ENCODE measurements around the gene NEU1.

The NEU1 gene

DNA sequence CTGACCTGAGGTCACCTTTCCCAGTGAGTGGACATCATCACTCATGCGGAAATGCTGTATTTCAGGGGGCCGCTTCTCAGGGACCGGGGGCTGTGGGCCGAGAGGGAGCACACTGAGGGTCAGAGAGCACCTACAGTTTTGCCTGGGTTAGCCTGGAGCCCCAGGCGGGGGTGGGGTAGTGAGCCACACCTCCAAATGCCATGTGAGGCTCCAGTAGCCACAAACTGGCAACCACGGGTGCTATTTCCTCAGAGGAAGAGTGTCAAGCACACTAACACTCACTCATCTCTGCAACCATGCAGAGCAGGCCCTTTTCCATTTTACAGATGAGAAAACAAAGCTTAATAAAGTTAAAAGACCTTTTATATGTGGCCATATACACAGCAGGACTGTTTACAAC is 30.2 kb upstream of the NEU1 start:
- DNase-seq = no peak

DNA sequence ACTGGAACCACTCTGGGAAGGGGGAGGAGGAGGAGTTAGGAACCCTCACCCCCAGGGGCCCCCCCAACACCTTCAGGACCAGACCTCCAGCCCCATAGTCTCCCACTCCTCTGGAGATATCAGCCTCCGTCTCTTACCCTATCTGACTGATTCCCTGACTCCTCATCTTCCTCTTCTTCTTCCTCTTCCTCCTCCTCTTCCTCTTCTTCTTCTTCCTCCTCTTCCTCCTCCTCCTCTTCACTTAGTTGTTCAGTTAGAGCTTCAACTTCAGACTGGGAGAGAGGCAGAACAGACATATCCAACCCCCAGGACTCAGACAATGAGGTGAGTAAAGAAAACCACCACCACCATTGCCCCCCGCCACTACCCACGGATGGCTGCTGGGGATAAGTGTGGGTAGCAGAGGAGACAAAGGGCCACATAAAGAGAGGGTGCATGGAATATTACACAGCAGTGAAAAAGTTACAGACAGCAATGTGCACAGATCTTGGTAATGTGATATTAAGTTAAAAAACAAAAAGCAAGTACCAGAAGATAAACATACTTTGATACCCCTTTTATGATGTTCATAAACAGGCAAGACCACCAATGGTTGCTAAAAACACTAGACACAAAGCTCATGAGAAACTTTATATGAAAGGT is 26.8 kb upstream of the NEU1 start:
- DNase-seq = no peak

GRCh38 chr6:31888276-31889258 is 25.9 kb upstream of the NEU1 start:
- no peak for DNase-seq

DNA sequence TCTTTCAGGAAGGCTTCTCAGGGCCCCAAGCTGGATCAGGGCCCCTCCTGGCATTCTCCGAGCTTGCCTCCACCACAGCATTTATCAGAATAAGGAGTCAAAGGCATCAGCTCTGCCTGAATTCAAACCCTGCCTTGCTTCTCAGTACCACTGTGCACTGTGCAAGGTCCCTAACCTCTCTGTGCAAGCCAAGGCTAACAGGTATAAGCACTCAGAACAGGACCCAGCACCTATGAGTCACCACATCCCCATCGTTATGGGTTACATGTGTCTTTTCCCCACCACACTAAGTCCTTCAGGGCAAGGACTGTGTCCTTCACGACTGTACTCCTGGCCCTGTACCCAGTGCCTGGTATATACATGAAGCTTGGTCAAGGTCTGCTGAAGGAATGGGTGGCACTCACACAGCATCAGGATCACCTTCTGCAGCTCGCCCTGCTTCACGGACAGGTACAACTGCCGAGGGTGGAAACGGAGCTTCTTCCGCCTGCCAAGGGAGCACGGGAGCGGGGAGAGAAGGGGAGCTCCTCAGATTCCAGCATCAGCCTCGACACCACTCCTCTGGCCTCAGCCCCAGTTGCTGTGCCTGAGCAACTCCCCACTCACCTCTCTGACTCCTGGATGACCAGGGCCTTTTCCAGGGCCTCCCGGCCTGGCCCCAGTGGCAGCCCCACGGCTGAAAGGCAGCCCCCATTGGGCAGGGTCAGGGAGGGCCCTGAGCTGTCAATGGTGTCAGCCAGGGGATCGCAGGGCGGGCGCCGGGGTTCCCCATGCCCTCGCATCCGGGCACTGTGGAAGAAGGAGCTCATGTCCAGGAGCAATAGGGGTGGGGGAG is 24.8 kb upstream of the NEU1 start:
- DNase-seq = no peak

DNA sequence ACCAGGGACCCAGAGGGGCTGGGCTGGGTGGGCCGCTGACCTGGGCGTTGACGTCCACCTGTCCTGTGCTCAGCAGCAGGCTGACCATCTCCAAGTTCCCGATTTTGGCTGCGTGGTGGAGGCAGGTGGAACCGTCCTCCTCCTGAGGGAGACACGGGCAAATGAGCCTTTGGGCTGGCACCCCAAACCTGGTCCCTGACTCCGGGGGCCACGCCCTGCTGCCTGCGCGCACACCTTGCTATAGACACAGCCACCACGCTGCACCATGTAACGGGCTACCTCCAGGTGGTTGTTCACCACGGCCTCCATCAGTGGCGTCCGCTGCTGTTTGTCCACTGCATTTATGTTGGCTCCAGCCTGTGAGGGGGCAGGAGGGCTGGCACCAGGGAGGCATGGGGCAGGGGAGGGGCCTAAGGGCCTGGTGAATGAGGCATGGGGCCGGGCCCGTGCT is 23.9 kb upstream of the NEU1 start:
- DNase-seq = no peak

DNA sequence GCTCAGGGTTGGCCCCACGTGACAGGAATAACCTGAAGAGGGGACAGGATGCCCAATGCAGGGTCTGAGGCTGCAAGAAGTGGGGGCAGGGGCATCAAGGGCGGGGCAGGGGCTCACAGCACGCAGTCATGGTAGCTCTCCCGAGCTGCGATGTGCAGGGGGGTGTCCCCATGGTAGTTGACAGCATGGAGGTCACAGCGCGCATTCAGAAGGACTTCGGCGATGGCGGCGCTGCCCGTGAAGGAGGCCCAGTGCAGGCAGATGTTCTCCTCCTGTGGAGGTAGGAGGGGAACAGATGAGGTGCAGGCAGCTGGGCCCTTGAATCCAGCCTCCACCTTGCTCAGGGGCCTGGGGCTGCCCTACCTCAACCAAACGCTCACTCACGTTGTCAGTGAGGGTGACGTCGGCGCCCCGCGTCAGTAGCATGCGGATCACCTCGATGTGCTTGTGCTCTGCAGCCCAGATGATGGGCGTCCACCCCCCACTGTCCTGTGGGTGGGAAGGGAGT is 22.0 kb upstream of the NEU1 start:
- DNase-seq = no peak

- no peak for DNase-seq
Measured at GRCh38 chr6:31883676-31884075, 21.1 kb upstream of the NEU1 start.

- no peak for DNase-seq
Measured at GRCh38 chr6:31882344-31882743, 19.7 kb upstream of the NEU1 start.

- no peak for DNase-seq
Measured at GRCh38 chr6:31881136-31881859, 18.7 kb upstream of the NEU1 start.

DNA sequence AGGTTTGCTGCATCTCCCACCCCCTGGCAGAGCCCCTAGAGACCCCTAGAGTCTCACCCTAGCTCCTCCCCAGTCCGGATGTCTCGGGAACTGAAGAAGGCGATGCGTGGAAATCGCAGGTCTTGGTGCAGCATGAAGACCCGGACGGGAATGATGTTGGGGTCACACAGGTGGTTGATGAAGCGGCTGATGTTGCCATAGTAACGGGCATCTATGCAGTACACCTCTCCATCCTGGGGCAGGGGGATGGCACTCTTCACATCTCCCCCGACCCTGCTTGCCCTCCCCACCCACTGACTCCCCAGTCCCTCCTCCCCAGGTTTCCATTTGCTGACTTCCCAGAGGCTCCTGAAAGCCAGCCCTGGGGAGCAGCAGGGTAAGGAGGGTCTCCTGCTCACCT is 18.0 kb upstream of the NEU1 start:
- DNase-seq = no peak

GRCh38 chr6:31879901-31880300 is 17.3 kb upstream of the NEU1 start:
- no peak for DNase-seq

DNA sequence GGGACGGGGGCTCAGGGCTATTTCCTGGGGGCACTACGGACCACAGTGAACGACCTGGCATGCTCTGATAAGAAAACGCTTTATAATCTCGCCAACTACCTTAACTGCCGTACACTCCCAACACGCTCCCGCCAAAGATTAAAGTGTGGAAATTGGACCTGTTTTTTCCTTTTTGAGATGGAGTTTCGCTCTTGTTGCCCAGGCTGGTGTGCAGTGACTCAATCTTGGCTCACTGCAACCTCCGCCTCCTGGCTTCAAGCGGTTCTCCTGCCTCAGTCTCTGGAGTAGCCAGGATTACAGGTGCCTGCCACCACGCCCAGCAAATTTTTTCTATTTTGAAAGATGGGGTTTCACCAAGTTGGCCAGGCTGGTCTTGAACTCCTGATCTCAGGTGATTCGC is 16.5 kb upstream of the NEU1 start:
- DNase-seq = no peak

DNA sequence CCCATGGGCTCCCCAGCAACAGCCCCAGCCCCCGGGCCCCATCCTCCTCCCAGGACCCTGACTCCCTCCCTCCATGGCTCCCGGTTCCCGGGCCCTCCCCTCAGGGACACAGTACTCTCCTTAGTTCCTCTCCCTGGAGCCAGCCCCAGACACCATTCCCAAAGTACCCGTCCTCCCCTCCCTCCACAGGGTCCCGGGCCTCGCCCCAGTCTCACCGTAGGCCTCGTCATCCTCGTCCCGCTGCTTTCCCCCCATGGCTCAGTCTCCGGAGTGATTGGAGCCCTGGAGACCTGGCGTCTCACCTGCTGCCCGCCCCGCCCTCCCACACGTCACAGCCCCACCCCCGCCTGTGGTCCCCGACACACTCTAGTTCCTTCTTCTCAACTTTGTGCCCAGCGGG is 16.1 kb upstream of the NEU1 start, which contains the start of gene SLC44A4:
TSS of gene SLC44A4 (minus strand) at position 272 of the 400 bp plus-strand sequence. CDS start at position 255, 17 bp downstream.
- DNase-seq = no peak

- no peak for DNase-seq
Measured at GRCh38 chr6:31878222-31878621, 15.6 kb upstream of the NEU1 start.

DNA sequence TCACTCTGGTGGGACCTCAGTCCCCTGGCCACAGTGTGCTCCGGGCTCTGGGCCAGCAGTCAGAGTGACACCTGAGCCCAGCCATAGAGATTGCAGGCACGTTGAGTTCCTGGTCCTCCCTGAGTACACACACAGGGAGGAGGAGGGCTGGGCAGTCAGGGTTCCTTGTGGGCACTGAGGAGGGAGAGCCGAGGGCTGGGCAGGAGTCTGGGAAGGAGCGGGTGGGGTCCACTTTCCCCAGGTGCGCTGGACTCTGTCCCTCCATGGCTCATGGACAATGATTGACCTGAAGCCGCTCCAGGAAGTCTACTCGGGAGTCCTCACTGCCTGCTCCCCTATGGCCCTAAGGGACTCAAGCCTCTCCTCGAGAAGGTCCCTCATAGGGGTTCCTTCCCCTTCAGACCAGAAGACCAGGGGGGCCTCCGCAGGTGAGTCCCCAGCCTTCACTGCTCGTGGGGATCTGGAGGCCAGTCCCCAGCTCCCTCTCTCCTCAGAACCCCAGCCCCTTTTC is 15.1 kb upstream of the NEU1 start:
- DNase-seq = no peak

DNA sequence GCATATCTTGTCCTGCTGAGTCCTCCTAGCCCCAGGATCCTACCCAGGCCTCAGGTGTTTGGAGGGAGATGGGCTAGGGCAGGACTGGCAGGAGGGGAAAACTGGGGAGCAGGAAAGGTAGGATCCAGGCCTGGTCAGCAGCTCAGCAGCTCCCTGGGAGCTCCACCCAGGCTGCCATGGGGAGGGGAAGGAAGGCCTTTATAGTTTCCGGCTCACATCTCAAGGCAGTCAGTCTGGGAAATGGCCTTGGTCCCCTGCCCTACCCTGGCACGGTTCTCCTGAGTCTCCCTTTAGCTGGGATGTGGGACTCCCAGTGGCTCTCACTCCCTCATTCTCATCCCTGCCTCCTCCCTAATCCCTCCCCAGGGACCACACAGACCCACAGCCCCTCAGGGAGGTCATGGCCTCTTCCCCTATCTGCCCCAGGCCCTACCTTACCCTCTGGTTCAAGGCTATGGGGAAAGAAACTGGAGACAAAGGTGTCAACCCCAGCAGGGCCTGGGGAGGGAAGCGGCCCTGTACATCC is 14.6 kb upstream of the NEU1 start:
- DNase-seq = no peak

DNA sequence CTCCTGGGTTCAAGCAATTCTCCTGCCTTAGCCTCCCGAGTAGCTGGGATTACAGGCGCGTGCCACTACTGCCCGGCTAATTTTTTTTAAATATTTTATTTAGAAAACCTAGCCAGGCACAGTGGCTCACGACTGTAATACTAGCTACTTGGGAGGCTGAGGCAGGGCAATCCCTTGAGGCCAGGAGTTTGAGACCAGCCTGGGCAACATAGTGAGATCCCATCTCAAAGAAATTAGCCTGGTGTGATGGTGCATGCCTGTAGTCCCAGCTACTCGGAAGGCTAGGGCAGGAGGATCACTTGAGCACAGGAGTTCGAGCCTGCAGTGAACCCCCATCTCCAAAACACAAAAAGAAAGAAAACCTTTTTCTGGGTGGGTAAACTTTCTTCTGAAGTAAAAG is 13.7 kb upstream of the NEU1 start:
- no peak for DNase-seq

DNA sequence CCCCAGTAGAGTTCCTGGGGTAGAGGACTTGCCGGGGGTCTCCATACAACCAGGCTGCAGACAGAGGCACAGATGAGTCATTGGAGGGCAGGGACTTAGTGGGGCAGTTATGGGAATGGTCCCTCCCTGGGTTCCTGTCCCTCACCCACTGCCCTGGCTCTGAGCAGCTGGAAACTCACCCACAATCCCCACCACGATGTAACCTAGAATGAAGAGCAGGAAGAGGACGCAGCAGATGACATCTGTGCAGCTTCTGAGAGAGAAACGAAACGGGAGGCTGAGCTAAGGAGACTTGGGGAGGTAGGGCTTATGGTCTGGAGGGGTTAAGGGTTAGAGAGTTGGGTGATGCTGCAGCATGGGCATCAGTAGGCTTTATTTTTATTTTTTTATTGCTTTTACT is 13.3 kb upstream of the NEU1 start:
- DNase-seq = no peak

DNA sequence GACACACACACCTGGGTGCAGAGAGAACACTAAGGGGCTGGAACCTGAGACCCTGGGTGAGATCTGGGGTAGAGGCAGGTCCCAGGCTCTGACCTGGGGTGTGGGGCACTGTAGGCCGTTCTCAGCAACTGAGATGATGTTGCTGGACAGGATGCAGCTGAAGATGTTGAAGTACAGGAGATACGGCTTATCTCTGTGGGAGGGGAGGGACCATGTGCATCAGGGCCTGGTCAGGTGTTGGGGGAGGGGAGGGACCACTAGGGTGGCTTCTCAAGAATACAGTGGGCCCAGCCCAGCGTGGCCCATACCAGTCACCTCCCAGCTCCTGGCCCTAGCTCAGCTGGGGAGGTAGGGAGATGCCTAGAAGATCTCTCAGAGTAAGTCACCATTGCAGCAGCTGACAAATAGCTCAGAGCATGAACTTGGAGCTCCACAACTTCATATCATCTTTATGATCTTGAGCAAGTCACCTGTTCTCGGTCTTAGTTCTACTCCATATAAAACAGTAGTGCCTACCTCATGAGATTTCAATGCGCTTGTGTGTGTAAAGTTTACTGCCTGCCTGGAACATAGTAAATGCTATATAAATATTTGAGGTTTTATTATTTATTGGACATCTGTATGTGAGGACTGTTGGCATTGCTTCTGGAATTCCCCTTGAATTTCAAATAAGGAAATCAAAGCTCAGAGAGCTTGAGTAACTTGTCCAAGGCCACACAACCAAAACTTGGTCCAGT is 12.4 kb upstream of the NEU1 start:
- DNase-seq = no peak

- DNase-seq = no peak
Measured at GRCh38 chr6:31874084-31874670, 11.6 kb upstream of the NEU1 start.

Measured in NCI-H524 treated with DMSO at 0.1 percent for 48 hours (cell line).